GM21367 (cell line): ENCODE data around the gene ASIC4.
A peak's percentile ranks its signal among the peaks of the same experiment; 100 is the strongest.

Experiments used
- ATAC-seq: cut with Tn5 transposase; IDR thresholded peaks from one replicate; pipeline ENCODE4 v1.9.1; 2021; ENCODE audit not compliant: unreplicated experiment

ASIC4 gene

GRCh38 chr2:219533930-219534661 lies 19.8 kb downstream of the ASIC4 start:
- ATAC-seq, result no peak

- ATAC-seq, result no peak
Measured at GRCh38 chr2:219536425-219536824, 22.1 kb downstream of the ASIC4 start.

GRCh38 chr2:219536967-219537366 lies 22.7 kb downstream of the ASIC4 start:
- ATAC-seq, result no peak

GRCh38 chr2:219537657-219538488 lies 23.6 kb downstream of the ASIC4 start:
- no peak for ATAC-seq

GRCh38 chr2:219538504-219538951 lies 24.2 kb downstream of the ASIC4 start:
- no peak for ATAC-seq

- ATAC-seq, result no peak
Measured at GRCh38 chr2:219538956-219539788, 24.9 kb downstream of the ASIC4 start.

DNA sequence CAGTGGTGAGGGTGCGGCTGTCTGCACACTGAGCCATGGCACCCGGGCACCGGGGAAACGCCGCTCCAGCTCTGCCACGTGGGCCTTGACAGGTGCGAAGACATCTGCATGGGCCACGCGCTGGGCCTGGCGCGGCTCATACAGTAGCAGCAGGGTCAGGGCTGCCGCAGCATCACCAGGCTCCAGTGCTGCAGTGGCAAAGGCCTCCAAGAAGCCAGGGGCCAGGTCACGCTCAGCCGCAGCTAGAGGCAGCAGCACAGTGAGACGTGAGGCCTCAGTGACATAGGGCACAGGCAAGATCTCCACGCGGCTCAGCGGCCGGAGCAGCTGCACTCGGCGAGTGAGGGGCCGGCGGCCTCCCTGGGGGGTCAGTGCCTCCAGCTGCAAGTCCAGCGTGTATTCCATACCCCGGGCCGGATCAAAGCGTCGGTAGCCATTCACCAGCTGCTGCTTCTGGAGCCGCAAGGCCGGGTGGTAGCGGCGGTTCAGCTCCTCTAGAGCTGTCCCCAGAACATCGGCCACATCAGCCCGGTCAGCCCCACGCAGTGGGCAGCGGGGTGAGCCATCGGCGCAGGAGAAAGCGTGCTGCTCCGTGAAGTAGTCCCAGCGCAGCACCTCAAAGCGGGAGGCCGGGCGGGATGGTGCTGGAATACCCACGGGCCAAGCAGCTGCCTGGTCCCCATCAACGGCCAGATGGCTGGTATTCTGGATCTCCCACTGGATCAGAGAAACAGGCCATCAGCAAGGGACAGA lies 25.8 kb downstream of the ASIC4 start:
- ATAC-seq, result no peak

GRCh38 chr2:219540784-219541504 lies 26.7 kb downstream of the ASIC4 start:
- no peak for ATAC-seq

DNA sequence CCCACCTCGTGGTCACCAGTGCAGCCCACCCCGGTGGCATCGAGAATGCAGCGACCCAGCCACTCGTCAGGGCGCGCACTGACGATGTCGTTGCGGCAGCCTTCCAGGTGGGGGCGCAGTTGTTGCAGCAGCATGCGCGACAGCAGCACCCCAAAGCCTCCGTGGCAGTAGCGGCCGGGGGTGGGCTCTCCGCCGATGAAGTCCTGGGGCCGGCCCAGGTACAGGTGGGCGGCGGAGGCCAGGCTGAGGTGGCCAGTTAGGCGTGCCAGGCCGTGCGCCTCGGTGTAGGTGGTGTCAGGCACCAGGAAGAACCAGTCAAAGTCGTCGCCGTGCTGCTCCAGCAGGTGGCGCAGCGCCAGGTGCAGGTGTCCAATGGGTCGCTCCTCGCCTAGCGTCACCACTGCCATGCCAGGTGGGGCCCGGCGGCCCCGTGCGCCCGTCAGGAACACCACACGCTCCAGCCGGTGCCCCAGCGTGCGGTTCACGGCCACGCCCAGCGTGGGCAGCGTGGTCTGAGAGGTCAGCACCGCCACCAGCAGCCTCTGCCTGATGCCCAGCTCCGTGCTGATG lies 27.4 kb downstream of the ASIC4 start:
- peak; percentile 48 for ATAC-seq

DNA sequence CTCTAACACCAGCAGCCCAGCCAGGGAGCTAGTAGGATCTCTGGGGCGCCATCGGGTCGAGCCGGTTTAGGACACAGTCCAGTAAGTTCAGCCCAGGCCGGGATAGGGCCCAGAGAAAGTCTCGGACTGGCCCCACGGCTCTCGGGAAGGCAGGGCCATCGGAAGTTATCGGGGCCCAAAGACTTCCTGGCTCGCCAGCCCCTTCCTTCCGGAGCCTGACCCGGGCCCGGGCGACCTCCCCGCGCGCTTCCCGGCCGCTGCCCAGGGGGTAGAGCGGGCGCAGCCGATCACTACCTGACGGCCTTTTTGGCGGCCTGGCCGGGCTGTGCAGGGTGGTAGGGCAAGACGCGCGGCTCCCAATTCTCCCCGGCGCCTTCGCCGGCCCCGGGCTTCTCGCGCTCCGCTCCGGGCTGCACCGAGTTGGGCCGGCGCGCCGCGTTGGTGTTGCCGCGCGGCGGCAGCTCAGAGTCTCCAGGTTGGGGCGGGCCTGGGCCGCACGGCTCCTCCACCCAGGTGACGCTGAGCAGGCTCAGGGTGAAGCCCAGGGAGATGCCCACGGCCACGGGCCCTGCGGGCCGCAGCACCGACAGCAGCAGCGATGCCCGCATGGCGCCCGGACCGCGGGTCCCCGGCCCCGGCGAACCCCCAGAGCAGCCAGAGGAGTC lies 28.8 kb downstream of the ASIC4 start:
- ATAC-seq, result peak; percentile 34

- ATAC-seq, result peak; percentile 68
Measured at GRCh38 chr2:219543596-219544358, 29.5 kb downstream of the ASIC4 start, which contains the start of the genes CHPF and TMEM198. TSS of gene CHPF (minus strand) at chr2:219543809. CDS start at chr2:219543538, 271 bp downstream. TSS of gene TMEM198 (plus strand) at chr2:219544028. CDS start at chr2:219544728, 700 bp downstream.

GRCh38 chr2:219544567-219544966 lies 30.3 kb downstream of the ASIC4 start:
- ATAC-seq, result no peak

DNA sequence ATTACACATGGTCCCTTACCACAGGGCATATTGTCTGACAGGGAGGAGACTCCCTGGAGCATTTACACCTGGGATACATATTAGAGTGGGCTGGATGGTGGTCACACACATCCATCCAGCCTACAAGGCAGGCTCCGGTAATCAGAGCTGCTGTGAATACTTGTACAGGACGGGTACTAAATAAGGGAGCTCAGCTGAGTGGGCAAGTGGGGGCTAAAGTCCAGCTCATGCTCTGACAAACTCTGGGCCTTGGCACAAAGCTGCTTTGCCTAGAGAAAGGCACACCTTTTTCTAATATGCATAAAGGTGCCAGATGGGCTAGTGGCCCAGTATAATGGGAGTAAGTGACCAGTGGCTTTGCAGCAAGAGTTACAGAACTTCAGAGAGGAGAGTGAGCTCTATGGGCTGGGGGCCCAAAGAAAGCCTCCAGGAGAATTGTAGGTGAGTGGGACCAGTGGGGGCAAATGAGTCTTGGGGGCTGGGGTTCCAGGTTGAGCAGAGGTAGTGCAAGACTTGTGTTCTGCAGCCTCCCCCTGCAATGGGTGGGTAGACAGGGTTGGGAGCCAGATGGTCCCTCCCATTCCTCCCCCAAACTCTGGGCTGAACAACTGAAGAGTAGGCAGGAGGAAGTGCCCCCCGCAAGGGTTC lies 31.1 kb downstream of the ASIC4 start:
- no peak for ATAC-seq

DNA sequence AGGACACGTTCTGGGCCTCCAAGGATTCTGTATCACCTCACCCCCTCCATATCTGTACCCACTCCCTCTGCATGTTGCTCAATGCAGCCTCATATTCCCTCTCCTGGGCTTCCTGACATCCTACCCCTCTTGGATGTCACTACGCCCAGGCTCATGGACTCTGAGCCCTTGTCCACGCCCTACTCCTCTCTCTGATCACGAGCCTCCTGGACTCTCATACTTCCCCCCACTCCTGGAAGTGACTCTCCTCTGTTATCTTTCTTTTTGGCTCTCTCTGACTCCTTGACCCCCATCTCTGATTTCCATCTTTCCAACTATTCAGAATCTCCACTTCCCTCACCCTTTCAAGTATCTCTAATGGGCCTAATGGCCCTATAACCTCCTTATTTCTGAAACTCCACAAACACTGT lies 31.7 kb downstream of the ASIC4 start:
- no peak for ATAC-seq

DNA sequence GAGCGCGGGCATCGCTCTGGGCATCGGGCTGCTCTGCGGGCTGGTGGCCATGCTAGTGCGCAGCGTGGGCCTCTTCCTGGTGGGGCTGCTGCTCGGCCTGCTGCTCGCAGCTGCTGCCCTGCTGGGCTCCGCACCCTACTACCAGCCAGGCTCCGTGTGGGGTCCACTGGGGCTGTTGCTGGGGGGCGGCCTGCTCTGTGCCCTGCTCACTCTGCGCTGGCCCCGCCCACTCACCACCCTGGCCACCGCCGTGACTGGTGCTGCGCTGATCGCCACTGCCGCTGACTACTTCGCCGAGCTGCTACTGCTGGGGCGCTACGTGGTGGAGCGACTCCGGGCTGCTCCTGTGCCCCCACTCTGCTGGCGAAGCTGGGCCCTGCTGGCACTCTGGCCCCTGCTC lies 33.3 kb downstream of the ASIC4 start:
- ATAC-seq, result no peak

DNA sequence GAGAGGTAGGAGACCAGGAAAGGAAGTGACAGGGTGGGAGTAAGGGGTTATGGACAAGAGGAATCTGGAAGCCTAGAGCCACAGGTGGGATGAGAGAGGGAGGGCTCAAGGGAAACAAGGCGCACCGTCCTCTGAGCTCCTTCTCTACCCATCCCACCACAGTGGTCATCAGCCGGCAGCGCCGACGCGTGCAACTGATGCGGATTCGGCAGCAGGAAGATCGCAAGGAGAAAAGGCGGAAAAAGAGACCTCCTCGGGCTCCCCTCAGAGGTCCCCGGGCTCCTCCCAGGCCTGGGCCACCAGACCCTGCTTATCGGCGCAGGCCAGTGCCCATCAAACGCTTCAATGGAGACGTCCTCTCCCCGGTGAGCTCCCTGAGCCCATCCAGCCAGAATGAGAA lies 34.7 kb downstream of the ASIC4 start:
- no peak for ATAC-seq

GRCh38 chr2:219549619-219550018 lies 35.3 kb downstream of the ASIC4 start:
- ATAC-seq, result no peak
